ENCODE results near the gene ZXDA.

The ZXDA gene

DNA sequence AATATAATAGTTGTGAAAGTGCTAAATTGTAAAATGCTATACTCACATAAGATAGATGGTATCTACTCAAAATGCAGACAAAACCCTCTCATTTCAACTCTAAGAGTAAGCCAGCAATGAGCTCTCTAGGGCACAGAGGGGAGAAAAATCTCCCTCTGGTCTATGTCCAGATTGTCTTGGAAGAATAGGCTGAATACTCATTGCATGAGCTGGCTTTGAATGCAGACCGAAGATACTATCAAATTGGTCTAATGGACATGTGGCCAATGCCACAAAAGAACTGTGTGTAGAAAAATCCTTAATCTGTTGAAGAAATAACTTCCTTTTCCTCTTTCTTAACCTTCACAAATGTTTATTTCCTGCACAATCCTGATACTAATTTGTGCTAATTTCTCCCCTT is 3.5 kb downstream of the ZXDA start:
- Mint-ChIP-seq H3K27ac (peak overlapping the region; percentile 38 to 86), H3K4me3 (peak overlapping the region; percentile 51 to 72), H3K4me1 (ENCODE audit: low read depth in 2 of 2) (peaks cover 20 to 26% of the 10 kb centered on the region in 2 donors), H3K9me3 (no peaks in the 10 kb centered on the region), H3K27me3 (no peaks in the 10 kb centered on the region), H3K36me3 (ENCODE audit: insufficient read depth) (peaks cover 4% of the 10 kb centered on the region)
- ATAC-seq (replicated peaks) (no peak), DNase-seq (no peak)

GRCh38 chrX:57905141-57905540 is 5.1 kb downstream of the ZXDA start:
- Mint-ChIP-seq H3K9me3 (no peaks in the 10 kb centered on the region), H3K36me3 (ENCODE audit: insufficient read depth) (no peaks in the 10 kb centered on the region), H3K27ac (peak overlapping the region; percentile 38 to 93), H3K4me1 (ENCODE audit: low read depth in 2 of 2) (peaks cover 15 to 19% of the 10 kb centered on the region in 2 donors), H3K27me3 (no peaks in the 10 kb centered on the region), H3K4me3 (peak overlapping the region; percentile 59 to 68)
- no peak for ATAC-seq (replicated peaks)
- no peak for DNase-seq

- Mint-ChIP-seq H3K27me3 (no peaks in the 10 kb centered on the region), H3K4me3 (no peak overlapping the region)
- no peak for ATAC-seq (replicated peaks)
Measured at GRCh38 chrX:57904176-57904880, 5.9 kb downstream of the ZXDA start.

GRCh38 chrX:57902633-57903032 is 7.6 kb downstream of the ZXDA start:
- Mint-ChIP-seq H3K4me3 (no peak overlapping the region), H3K36me3 (ENCODE audit: insufficient read depth) (no peaks in the 10 kb centered on the region), H3K27me3 (no peaks in the 10 kb centered on the region), H3K4me1 (ENCODE audit: low read depth in 2 of 2) (peaks cover 13 to 19% of the 10 kb centered on the region in 2 donors), H3K9me3 (no peaks in the 10 kb centered on the region), H3K27ac (no peak overlapping the region)
- DNase-seq (no peak), ATAC-seq (replicated peaks) (peak; percentile 16)

More at GRCh38 chrX:57904176-57904880, 5.9 kb downstream of the ZXDA start:
- no peaks in the 10 kb centered on the region for H3K36me3 Mint-ChIP-seq (ENCODE audit: insufficient read depth)
- DNase-seq, result no peak
- no peaks in the 10 kb centered on the region for H3K9me3 Mint-ChIP-seq
- H3K4me1 Mint-ChIP-seq (ENCODE audit: low read depth in 2 of 2), result peaks cover 15 to 19% of the 10 kb centered on the region in 2 donors
- H3K27ac Mint-ChIP-seq, result peak overlapping the region in 1 of 2 donors; percentile 71

GRCh38 chrX:57901466-57901865 is 8.8 kb downstream of the ZXDA start:
- Mint-ChIP-seq H3K4me1 (ENCODE audit: low read depth in 2 of 2) (peaks cover 10 to 15% of the 10 kb centered on the region in 2 donors), H3K27me3 (no peaks in the 10 kb centered on the region), H3K9me3 (no peaks in the 10 kb centered on the region), H3K27ac (no peak overlapping the region), H3K4me3 (no peak overlapping the region), H3K36me3 (ENCODE audit: insufficient read depth) (no peaks in the 10 kb centered on the region)
- DNase-seq (no peak), ATAC-seq (replicated peaks) (no peak)

- ATAC-seq (replicated peaks) (no peak), DNase-seq (no peak)
- no peaks in the 10 kb centered on the region for H3K36me3 Mint-ChIP-seq (ENCODE audit: insufficient read depth)
- H3K4me1 Mint-ChIP-seq (ENCODE audit: low read depth in 2 of 2), result peaks cover 6 to 11% of the 10 kb centered on the region in 2 donors
- H3K27ac Mint-ChIP-seq, result no peak overlapping the region
- H3K9me3 Mint-ChIP-seq, result no peaks in the 10 kb centered on the region
- H3K4me3 Mint-ChIP-seq, result no peak overlapping the region
- H3K27me3 Mint-ChIP-seq, result no peaks in the 10 kb centered on the region
Measured at GRCh38 chrX:57900975-57901374, 9.3 kb downstream of the ZXDA start.

DNA sequence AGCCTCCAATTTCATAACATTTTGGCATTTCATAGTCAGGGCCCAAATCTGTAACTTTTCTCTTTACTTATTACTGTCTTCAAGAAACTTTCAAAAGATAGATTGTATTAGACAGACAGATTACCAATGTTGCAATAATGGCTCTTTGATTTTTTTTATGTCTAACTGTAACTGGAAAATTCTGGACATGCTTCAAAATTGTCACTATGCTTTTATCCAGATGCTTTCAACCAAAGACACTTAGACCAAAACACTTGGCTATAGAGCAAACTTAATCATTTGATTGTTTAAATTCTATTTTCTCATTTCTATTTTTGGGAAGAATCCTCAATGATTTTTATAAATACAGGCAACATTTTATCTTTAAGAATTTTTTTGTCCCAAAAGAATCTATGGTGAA is 10.4 kb downstream of the ZXDA start:
- H3K36me3 Mint-ChIP-seq (ENCODE audit: insufficient read depth), result no peaks in the 10 kb centered on the region
- peaks cover 7 to 19% of the 10 kb centered on the region in 2 donors for H3K4me1 Mint-ChIP-seq (ENCODE audit: low read depth in 2 of 2)
- ATAC-seq (replicated peaks), result no peak
- H3K4me3 Mint-ChIP-seq, result no peak overlapping the region
- no peaks in the 10 kb centered on the region for H3K9me3 Mint-ChIP-seq
- DNase-seq, result no peak
- no peaks in the 10 kb centered on the region for H3K27me3 Mint-ChIP-seq
- H3K27ac Mint-ChIP-seq, result no peak overlapping the region

DNA sequence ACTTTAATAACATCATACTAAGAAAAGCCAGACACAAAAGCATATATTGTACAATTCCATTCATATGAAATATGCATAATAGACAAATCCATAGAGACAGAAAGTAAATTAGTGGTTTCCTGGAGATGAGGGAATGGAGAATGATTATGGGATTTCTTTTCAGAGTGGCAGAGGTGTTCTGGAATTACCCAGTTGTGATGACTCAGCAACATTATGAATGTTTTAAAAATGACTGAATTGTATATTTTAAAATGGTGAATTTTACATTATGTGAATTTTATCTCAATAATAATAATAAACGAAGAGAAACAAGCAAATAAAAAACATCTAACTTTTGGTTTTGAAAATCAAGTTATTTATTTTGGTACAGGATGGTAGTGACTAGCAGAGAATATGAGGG is 11.2 kb downstream of the ZXDA start:
- Mint-ChIP-seq H3K27me3 (no peaks in the 10 kb centered on the region), H3K9me3 (no peaks in the 10 kb centered on the region), H3K4me1 (ENCODE audit: low read depth in 2 of 2) (peaks cover 10 to 26% of the 10 kb centered on the region in 2 donors), H3K4me3 (no peak overlapping the region), H3K27ac (no peak overlapping the region), H3K36me3 (ENCODE audit: insufficient read depth) (no peaks in the 10 kb centered on the region)
- DNase-seq, result no peak
- no peak for ATAC-seq (replicated peaks)

DNA sequence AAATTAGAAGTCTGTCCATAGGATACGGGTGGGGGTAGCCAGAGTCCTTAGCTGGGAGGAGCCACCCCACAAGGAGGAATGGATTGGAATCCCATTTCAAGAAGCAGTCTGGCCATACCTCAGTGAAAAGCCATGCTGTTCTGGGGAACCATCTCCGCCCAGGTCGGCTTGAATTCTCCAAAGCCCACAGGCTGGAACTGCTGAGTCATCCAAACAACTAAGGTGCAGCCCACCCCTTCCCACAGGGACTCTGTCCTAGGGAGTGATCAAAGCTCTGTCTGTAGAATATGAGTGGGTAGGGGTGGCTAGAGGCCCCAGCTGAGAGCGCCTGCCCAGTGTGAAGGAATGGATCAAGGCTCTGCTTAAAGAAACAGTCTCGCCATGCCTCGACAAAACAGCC is 38.8 kb downstream of the ZXDA start:
- H3K4me3 Mint-ChIP-seq, result no peak overlapping the region
- peaks cover 0 to 3% of the 10 kb centered on the region in 2 donors for H3K4me1 Mint-ChIP-seq (ENCODE audit: low read depth in 2 of 2)
- H3K27ac Mint-ChIP-seq, result no peak overlapping the region
- DNase-seq, result no peak
- ATAC-seq (replicated peaks), result no peak
- H3K36me3 Mint-ChIP-seq (ENCODE audit: insufficient read depth), result no peaks in the 10 kb centered on the region
- no peaks in the 10 kb centered on the region for H3K27me3 Mint-ChIP-seq
- peaks cover 8 to 9% of the 10 kb centered on the region in 2 donors for H3K9me3 Mint-ChIP-seq
